GM18868 (cell line): Measurements from ENCODE around the gene SLC6A1.

Source experiments
- ATAC-seq: cut with Tn5 transposase; IDR thresholded peaks from one replicate; pipeline ENCODE4 v1.9.1; 2021; ENCODE audit warnings: mild to moderate bottlenecking, moderate library complexity; ENCODE audit not compliant: unreplicated experiment

Gene SLC6A1

GRCh38 chr3:11088831-11089230 is 96.3 kb downstream of the SLC6A1 start:
- no peak for ATAC-seq
